ENCODE results near the gene MED27. TPM values are rescaled to one million over a fixed set of nuclear protein-coding genes. Genes with fewer than 3 reads are reported as not detected.

The MED27 gene
- total RNA-seq, 1 donor from 2014 or later = 34.5 TPM

DNA sequence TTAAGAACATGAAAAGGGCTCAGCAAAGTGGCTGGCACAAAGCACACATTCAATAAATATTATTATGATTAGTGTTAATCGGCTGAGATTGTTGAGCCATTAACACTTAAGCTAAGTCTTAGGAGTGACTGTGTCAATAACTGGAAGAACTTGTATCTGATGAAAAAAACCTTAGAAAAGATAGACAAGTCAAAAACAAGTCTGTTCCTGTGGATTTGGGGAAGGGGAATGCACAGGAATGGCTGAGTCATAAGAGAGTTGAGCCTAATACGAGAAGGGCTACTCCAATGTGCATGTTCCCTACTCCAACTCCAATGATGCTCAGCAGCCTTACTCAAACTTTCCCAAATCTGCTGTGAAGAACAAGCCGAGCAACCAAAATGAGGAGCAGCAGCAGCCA lies 53.9 kb downstream of the MED27 start:
- Histone ChIP-seq H3K27me3 (ENCODE audit: control insufficient read depth, insufficient read depth, low read length) (no peaks in the 10 kb centered on the region), H3K4me3 (ENCODE audit: low read depth, low read length) (no peak overlapping the region), H3K36me3 (ENCODE audit: control insufficient read depth, insufficient read depth, low read length) (no peaks in the 10 kb centered on the region)
- DNase-seq (ENCODE audit: low read depth) = no peak
- TF ChIP-seq, protein P1, sequence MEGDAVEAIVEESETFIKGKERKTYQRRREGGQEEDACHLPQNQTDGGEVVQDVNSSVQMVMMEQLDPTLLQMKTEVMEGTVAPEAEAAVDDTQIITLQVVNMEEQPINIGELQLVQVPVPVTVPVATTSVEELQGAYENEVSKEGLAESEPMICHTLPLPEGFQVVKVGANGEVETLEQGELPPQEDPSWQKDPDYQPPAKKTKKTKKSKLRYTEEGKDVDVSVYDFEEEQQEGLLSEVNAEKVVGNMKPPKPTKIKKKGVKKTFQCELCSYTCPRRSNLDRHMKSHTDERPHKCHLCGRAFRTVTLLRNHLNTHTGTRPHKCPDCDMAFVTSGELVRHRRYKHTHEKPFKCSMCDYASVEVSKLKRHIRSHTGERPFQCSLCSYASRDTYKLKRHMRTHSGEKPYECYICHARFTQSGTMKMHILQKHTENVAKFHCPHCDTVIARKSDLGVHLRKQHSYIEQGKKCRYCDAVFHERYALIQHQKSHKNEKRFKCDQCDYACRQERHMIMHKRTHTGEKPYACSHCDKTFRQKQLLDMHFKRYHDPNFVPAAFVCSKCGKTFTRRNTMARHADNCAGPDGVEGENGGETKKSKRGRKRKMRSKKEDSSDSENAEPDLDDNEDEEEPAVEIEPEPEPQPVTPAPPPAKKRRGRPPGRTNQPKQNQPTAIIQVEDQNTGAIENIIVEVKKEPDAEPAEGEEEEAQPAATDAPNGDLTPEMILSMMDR (IDR thresholded peaks at IDR 0.05; ENCODE audit: insufficient read depth, low read length, poor library complexity, severe bottlenecking) = no peak

DNA sequence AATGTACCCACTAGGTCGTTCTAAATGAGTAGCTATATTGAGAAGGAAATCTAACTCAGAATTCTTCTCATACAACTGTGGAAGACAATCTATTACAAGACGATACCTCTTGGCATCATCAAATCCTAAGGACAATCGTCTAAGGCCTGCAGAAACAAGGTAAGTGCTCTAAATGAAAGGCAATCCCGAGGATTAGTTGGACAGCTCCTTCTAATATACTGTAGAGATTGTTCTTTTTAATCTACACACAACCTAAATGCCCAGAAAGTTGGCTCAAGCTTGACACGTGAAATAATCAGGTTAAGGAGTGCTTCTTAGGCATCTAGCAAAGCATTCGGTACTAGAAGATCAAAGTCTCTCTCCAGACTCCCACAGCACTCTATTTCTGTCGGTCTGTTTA lies 55.1 kb downstream of the MED27 start:
- DNase-seq (ENCODE audit: low read depth) = no peak
- no peaks in the 10 kb centered on the region for H3K36me3 ChIP-seq (ENCODE audit: control insufficient read depth, insufficient read depth, low read length)
- no peak overlapping the region for H3K4me3 ChIP-seq (ENCODE audit: low read depth, low read length)
- no peaks in the 10 kb centered on the region for H3K27me3 ChIP-seq (ENCODE audit: control insufficient read depth, insufficient read depth, low read length)
- TF ChIP-seq, protein P1 (IDR thresholded peaks at IDR 0.05; ENCODE audit: insufficient read depth, low read length, poor library complexity, severe bottlenecking) = no peak

DNA sequence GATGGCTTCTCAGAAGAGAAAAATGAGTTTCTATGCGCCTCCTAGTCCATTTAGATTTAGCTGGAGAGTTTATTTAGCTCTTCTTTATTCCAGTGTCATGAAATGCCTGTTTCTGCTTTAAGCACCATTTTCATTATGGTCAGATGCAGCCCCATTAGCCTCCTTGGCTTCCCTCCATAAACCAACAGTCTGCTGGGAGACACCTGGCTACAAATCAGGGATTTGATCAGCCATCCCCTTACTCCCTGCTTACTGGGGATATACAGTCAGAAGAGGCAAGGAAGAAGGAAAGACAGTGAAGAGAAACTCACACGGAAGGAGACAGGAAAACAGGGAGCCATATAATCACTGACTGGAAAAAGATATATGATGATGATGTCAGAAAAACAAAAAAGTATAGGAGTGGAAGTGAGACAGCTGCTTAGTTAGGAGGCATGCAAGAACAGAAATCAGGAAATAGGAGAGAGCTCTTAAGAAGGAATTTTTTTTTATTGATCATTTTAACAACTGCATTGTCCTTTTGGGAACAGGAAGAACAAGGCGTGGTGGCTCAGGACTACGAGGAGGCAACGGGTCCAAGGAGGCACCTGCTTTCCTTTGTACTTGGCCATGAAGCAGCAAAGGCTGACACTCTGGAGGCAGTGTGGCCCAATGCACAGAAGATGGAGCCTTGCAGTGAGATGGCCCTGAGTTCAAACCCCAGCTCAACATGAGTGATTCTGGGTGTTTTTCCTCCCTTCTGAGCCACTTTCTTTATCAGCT lies 56.1 kb downstream of the MED27 start:
- Histone ChIP-seq H3K27me3 (ENCODE audit: control insufficient read depth, insufficient read depth, low read length) (no peaks in the 10 kb centered on the region), H3K36me3 (ENCODE audit: control insufficient read depth, insufficient read depth, low read length) (no peaks in the 10 kb centered on the region), H3K4me3 (ENCODE audit: low read depth, low read length) (no peak overlapping the region)
- no peak for DNase-seq (ENCODE audit: low read depth)
- TF ChIP-seq, protein P1 (IDR thresholded peaks at IDR 0.05; ENCODE audit: insufficient read depth, low read length, poor library complexity, severe bottlenecking) = no peak

DNA sequence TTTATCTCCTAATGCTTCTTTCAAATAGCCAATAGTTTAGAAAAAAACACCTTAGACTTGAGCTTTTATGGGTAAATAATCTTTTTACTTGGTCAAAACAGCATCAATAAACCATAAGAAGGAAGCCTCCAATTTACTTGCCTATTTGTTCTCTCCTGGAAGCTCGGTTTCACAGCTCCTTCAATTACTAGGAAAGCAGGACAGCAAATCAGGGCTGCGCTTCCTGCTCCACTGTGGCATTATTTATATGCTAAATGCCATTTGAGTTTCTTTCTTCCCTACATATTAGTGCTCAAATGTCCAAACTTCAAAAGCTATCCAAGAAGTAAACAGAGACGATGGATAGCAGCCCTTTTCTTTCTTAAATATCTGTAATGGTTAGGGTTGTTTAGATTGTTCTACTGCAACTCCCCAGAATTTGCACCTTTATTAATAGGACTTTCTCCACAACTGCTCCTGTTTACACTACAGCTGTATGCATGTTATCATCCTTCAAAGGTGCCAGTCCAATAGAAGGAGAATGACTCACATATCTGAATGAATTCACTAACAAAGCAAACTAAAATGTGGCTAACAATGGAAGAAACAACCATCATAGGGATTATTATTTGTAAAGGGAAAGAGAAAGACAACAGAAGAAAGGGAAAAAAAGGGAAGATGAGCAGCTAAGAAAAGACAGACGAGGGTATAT lies 58.7 kb downstream of the MED27 start:
- TF ChIP-seq, protein P1 (IDR thresholded peaks at IDR 0.05; ENCODE audit: insufficient read depth, low read length, poor library complexity, severe bottlenecking) = no peak
- Histone ChIP-seq H3K4me3 (ENCODE audit: low read depth, low read length) (no peak overlapping the region), H3K27me3 (ENCODE audit: control insufficient read depth, insufficient read depth, low read length) (no peaks in the 10 kb centered on the region), H3K36me3 (ENCODE audit: control insufficient read depth, insufficient read depth, low read length) (no peaks in the 10 kb centered on the region)
- DNase-seq (ENCODE audit: low read depth) = no peak

DNA sequence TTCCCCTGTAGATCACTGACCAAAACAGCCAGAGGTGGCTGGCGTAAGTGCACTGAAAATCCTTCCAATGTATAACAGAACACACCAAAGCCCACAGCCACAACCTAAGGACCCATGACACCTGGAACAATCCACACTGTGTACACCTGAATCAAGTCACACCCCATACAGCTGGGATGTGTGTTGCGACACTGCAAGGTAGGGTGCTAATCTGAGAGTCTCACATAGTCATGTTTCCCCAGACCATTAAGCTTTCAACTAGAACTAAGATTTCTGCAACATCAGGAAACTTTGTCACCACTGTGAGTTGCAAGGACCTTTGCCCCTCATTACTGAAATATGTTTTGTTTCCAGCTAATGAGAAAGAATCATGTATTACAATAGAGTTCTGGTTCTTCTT lies 59.4 kb downstream of the MED27 start:
- DNase-seq (ENCODE audit: low read depth) = no peak
- Histone ChIP-seq H3K36me3 (ENCODE audit: control insufficient read depth, insufficient read depth, low read length) (no peaks in the 10 kb centered on the region), H3K4me3 (ENCODE audit: low read depth, low read length) (no peak overlapping the region), H3K27me3 (ENCODE audit: control insufficient read depth, insufficient read depth, low read length) (no peaks in the 10 kb centered on the region)
- TF ChIP-seq, protein P1 (IDR thresholded peaks at IDR 0.05; ENCODE audit: insufficient read depth, low read length, poor library complexity, severe bottlenecking) = no peak

Measured in kidney epithelial cell (primary cell).